HG02943 (cell line): ENCODE data around the gene TMEM17.
"Not testable (repeated sequence)": the region's sequence is repeated elsewhere in the genome, so short reads cannot be mapped to it uniquely, and the experiment has no call there.

Experiments
- ATAC-seq: cut with Tn5 transposase; IDR thresholded peaks from one replicate; pipeline ENCODE4 v1.9.1; 2021; ENCODE audit warnings: mild to moderate bottlenecking, low read depth, moderate library complexity; ENCODE audit not compliant: unreplicated experiment

TMEM17 gene, protein sequence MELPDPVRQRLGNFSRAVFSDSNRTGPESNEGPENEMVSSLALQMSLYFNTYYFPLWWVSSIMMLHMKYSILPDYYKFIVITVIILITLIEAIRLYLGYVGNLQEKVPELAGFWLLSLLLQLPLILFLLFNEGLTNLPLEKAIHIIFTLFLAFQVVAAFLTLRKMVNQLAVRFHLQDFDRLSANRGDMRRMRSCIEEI

GRCh38 chr2:62505750-62506420 lies at the start of gene TMEM17:
Gene TMEM17, minus strand, starts transcription at chr2:62506195. Its CDS starts 66 bp downstream, at chr2:62506129.
- peak; percentile 81 for ATAC-seq

DNA sequence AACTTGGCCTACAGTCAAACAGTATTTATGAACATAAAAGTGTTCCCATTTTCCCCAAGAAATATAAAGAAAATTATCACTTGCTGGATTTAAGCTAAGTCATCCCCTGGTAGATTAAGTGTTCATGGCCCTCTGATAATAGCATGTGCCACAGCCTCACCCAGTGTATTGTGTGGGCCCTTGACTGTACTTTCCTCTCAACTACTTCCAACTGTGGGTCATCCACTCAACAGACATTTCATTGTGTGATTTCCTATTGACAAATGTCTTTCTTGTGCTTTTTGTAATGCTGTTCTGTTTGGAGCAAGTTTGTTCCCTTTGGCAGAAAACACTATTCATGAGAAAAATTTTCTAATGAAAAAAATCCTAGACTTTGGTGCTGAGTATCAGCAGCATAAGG lies 48.4 kb upstream of the TMEM17 start:
- no peak for ATAC-seq

DNA sequence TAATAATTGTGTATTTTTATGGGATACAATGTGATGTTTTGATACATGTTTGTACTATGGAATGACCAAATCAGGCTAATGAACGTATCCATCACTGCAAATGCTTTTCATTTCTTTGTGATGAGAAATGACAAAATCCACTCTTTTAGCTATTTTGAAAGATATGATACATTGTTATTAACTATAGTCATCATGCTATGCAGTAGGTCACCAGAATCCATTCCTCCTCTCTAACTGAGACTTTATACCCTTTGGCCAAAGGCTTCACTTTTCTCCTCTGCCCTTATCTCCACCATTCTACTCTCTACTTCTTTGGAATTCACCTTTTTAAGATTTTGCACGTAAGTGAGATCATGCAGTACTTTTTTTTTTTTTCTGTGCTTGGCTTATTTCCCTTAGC lies 44.5 kb upstream of the TMEM17 start:
- ATAC-seq, result no peak

DNA sequence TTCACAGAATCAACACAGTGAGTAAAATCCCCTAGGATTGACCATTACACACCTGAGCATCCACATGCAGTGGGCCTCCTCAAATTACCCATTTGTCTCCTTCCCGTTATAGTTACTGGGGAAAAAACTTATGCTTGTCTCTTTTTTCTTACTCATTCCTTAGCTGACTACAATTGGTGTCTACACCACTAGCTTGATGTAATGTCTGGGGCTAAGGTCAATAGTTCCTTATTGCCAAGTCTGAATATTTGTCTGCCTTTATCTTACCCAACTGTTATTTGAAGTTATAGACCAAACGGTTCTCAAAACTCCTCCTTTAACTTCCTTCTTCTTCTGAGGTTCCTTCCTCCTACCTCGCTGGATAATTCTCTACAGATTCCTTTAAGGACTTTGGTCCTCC lies 41.9 kb upstream of the TMEM17 start:
- no peak for ATAC-seq

DNA sequence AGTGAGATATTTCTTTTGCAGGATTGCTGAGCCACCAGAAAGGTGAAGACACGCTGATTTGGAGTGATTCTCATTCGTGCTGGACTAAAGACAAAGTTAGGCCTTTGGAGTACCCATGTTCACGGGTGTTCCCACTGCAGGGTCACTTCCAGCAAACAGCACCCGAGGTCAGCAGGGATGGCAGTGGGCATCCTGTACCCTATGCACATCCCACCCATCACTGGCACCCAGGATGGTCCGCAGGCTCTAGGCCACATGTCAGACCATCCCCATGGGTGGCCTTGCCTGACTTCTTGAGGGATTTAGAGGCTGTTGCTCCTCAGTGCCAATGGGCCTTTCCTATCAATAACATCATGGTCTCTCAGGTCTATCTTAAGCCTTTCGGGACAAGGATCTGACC lies 39.3 kb upstream of the TMEM17 start:
- no peak for ATAC-seq

DNA sequence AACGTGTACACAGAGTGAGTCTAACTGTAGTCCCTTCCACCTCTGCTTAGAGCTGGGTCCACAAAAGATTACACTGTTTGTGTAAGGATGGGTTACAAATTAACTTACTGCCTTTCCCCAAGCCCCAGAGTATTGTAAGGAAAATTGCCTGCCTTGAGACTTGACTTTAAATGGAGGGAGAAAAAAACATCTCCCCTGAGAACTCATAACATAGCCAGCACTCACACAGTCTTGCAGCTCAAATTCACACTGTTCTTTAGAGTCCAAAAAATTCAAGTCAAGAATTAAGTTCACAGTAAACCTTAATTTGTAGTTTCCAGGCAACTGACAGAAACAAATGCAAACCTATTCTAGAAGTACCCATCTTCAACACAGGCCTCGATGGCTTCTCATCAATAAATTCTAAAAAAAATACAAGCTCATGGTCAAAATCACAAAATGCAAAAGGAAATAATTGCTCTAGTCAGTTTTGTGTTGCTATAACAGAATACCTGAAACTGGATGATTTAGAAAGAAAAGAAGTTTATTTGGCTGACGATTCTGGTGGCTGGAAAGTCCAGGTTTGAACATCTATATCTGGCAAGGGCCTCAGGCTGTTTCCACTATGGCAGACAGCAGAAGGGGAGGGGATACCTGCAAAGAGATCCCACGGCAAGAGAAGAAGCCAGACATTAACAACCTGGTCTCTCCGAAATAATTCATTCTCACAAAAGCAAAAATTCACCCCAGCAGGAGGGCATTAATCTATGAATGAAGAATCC lies 34.6 kb upstream of the TMEM17 start:
- ATAC-seq, result no peak

- ATAC-seq, result no peak
Measured at GRCh38 chr2:62539606-62540407, 33.8 kb upstream of the TMEM17 start.

- no peak for ATAC-seq
Measured at GRCh38 chr2:62538756-62539155, 32.8 kb upstream of the TMEM17 start.

DNA sequence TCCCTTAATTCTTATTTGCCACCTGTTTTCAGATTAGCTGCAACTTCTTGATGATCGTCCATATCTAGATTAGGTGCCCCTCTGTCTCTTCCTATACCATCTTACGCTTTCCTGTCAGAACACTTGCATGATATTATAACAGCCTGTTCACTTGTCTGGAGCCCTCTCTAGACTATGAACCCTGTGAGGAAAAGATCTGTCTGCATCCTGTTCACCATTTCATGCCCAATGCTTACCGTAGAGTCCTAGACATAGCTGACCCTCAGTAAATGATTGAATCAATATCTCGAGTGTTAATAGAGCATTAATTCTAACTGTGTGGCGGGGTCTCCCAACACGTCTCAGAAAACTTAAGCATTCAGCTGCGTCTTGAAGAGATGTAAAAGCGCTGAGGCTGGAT lies 31.8 kb upstream of the TMEM17 start:
- ATAC-seq, result no peak

- ATAC-seq, result no peak
Measured at GRCh38 chr2:62536873-62537547, 31.0 kb upstream of the TMEM17 start.

- ATAC-seq, result not testable (repeated sequence)
Measured at GRCh38 chr2:62535521-62535920, 29.5 kb upstream of the TMEM17 start.

DNA sequence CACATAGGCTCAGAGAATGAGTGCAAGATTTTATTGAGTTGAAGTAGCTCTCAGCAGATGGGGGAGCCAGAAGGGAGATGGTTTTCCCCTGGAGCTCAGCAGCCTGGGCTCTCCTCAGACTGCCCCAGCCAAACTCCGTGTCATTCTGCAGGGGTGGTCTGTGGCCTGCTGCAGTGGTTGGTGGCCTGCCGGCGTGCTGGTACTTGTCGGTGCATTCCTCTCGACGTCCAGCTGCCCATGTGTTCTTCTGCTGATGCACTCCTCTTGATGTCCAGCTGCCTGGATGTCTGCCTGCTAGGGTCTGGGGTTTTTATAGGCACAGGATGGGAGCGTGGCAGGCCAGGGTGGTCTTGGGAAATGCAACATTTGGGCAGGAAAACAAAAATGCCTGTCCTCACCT lies 25.6 kb upstream of the TMEM17 start:
- no peak for ATAC-seq

GRCh38 chr2:62529758-62530157 lies 23.8 kb upstream of the TMEM17 start:
- ATAC-seq, result no peak

GRCh38 chr2:62527478-62528210 lies 21.6 kb upstream of the TMEM17 start:
- ATAC-seq, result no peak

DNA sequence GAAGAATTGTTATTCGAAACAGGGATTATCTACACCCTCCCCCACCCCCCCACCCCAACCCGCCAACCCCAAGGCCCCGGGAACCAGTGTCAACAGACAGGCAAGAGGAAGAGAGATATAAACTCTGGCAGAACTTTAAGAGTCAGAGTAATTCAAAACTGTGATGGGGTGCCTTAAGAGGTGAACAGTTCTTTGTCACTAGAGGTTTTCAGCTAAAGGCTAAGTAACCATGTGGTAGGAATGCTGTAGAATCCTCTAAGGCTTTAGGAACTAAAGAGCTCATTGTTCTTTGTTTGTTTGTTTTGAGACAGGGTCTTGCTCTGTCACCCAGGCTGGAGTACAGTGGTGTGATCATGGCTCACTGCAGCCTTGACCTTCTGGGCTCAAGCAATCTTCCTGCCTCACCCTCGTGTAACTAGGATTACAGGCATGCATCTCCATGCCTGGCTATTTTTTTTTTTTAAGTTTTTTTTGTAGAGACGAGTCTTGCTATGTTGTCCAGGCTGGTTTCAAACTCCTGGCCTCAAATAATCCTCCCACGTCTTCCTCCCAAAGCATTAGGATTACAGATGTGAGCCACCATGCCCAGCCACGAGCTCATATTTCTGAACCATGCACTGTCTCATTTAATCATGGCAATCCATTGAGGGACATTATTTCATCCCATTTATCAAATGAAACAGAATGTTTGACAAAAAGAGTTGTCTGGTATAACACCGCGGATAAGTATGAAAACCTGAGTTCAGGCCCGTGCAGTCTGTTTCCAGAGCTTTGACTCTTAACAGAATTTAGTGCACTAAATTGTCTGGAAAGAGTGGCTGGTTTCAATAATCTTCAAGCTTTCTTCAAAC lies 20.8 kb upstream of the TMEM17 start:
- ATAC-seq, result no peak

DNA sequence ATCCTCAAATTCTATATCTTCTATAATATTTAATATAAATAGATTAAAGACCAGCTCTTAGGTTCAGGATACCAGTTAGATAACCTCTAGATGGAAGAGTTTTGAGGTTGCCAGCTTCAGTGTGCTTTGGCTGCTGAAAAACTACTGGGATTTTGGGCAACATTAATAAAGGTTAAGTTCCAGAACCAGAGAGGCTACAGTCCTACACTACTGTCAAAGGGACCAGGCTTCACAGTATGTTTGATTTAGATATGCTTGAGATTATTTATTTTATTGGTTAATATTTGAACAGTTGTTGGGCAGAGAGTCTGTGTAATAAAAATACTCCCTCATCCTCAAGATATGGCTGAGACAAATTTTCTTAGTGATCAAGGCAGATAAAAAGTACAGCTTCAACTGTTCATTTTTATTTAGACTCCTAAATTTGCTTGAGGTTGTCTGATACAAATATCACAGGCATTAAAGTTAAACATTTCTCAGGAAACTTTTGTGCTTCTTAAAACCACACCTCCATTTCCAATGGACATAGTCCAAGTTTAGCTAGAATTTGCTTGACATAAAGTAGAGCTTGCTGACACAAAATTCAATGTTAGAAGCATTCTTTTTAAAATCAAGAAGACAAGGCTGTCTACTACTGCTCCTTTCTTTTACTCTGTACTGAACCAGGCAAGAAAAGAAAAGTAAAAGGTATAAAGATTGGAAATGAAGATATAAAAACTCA lies 19.7 kb upstream of the TMEM17 start:
- ATAC-seq, result no peak

DNA sequence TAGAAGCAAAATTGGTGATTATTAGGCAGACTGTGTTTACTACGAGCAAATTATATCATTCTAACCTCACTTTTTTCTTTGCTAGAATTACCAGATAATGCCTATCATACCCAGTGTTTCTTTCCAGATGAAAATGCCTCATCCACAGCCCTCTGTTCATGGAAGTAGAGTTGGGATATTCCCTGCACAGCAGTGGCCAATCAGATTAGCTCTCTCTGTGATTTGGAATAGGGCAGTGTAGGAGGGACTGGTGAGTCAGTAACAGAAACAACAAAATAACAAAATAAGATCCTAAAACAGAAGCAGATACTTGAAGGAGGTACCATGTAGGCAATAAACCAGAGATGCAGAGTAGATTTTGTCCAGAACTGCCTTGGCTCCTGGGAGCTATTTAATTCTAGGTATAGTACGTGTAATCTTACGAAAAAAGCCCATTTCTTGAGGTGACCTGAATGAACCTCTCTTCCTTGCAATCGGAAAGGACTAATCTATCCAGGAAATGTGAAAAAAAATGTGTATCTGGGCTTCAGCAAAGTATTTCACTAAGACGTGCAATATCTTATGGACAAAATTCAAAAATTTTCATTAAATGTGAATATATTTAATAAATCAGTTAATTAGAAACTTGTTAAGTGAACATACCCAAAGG lies 18.4 kb upstream of the TMEM17 start:
- ATAC-seq, result no peak

DNA sequence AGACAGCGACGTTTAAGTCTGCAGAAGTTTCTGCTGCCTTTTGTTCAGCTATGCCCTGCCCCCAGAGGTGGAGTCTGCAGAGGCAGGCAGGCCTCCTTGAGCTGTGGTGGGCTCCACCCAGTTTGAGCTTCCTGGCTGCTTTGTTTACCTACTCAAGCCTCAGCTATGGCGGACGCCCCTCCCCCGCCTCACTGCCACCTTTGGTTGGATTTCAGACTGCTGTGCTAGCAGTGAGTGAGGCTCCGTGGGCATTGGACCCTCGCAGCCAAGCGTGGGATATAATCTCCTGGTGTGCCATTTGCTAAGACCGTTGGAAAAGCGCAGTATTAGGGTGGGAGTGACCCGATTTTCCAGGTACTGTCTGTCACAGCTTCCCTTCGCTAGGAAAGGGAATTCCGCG lies 15.1 kb upstream of the TMEM17 start:
- not testable (repeated sequence) for ATAC-seq
